IPS-NIHi11 (cell line): ENCODE data around the gene CTSF.
"Not testable (repeated sequence)": the region's sequence is repeated elsewhere in the genome, so short reads cannot be mapped to it uniquely, and the experiment has no call there.

Experiments used
- DNase-seq: peaks from one replicate; pipeline ENCODE4 v3.0.0; 2012; ENCODE audit warnings: mixed read lengths, low spot score

The CTSF gene

GRCh38 chr11:66568124-66568916 lies at the start of gene CTSF:
TSS of gene CTSF (minus strand) at chr11:66568606. CDS start at chr11:66568486, 120 bp downstream.
- DNase-seq, result peak; percentile 87

- no peak for DNase-seq
Observed at GRCh38 chr11:66617155-66617834, 48.9 kb upstream of the CTSF start.

GRCh38 chr11:66616379-66617154 lies 48.2 kb upstream of the CTSF start, which contains the start of gene RBM14:
TSS of gene RBM14 (plus strand) at chr11:66616630. CDS start at chr11:66616721, 91 bp downstream.
- DNase-seq, result peak; percentile 98

- DNase-seq, result no peak
Observed at GRCh38 chr11:66614073-66614472, 45.7 kb upstream of the CTSF start.

DNA sequence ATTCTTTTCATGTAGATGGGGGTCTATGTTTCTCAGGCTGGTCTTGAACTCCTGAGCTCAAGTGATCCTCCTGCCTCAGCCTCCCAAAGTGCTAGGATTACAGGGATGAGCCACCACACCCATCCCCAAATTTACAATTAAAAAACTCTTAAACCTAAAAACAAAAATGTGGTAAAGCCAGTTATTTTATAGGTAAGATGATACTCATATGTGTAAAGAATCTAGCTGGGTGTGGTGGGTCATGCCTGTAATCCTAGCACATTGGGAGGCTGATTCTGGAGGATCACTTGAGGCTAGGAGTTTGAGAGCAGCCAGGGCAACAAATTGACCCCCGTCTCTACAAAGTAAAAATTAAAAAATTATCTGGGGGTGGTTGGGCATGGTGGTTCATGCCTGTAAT lies 44.1 kb upstream of the CTSF start:
- no peak for DNase-seq

DNA sequence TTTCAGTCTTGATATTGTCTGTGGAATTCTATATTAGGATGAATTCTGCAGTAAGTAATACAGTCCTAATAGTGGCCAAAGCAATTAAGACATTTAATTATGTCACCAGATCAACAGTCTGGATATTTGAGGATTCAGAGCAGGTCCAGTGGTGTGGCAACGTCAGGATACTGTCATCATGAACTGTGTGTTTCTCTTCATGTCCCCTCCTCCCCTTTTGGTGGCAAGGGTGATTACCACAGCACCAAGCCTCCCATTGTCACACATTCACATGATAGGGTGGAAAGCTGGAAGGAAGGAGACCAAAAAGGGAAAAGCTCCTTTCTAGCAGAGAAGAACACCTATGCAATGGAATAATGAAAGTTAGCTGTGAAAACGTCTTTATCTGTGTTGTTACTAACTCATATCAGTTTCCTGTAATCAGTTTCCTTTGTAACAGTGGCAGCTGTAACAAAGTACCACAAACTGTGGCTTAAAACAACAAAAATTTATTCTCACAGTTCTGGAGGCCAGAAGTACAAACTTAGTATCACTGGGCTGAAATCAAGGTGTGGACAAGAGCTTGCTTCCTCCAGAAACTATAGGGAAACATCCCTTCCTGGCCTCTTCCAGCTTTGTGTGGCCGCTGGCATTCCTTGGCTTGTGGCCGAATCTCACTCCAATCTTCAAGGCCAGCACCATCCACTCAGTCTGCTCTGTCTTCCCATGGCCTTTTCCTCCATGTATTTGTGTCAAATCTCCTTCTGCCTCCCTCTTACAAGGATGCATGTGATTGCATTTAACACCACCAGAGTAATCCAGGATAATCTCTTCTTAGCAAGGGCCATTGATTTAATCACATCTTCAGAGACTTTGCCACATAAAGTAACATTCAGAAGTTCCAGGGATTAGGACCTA lies 41.6 kb upstream of the CTSF start:
- no peak for DNase-seq

GRCh38 chr11:66607126-66607834 lies 38.9 kb upstream of the CTSF start:
- DNase-seq, result no peak

GRCh38 chr11:66606608-66607007 lies 38.2 kb upstream of the CTSF start:
- DNase-seq, result not testable (repeated sequence)

DNA sequence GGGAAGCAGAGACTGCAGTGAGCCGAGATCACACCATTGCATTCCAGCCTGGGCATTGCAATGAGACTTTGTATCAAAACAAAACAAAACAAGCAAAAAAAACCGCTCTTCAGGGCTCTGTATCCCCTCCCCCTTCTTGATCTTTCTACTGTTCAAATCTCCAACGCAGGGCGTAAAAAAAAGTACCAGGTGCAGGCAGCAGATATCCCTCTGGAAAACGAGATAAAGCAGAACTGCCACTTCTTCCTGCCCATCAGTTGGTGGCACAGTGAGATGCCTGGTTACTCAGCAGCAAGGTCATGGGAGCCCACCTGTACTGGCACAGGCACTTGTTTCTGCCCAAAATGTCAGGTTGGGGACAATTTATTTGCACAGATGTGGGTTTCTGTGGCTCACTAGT lies 35.7 kb upstream of the CTSF start:
- no peak for DNase-seq

GRCh38 chr11:66603072-66603471 lies 34.7 kb upstream of the CTSF start:
- DNase-seq, result no peak

GRCh38 chr11:66600631-66601233 lies 32.3 kb upstream of the CTSF start:
- no peak for DNase-seq

- no peak for DNase-seq
Observed at GRCh38 chr11:66600219-66600618, 31.8 kb upstream of the CTSF start.

DNA sequence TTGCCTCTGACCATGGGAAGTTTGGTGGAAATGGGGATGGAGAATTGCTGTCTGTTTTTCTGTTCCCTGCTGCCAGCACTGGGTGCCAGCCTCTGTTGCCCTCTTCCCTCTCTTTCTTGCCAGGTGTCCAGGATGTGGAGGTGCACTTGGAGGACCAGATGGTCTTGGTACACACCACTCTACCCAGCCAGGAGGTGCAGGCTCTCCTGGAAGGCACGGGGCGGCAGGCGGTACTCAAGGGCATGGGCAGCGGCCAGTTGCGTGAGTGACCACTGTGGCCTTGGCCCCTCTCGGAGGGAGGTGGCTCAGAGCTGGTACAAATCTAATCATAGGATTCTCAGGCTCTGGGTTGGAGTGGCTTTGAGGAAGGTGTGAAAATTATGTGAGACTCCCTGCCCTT lies 30.6 kb upstream of the CTSF start:
- no peak for DNase-seq

- no peak for DNase-seq
Observed at GRCh38 chr11:66595245-66595904, 27.0 kb upstream of the CTSF start.

DNA sequence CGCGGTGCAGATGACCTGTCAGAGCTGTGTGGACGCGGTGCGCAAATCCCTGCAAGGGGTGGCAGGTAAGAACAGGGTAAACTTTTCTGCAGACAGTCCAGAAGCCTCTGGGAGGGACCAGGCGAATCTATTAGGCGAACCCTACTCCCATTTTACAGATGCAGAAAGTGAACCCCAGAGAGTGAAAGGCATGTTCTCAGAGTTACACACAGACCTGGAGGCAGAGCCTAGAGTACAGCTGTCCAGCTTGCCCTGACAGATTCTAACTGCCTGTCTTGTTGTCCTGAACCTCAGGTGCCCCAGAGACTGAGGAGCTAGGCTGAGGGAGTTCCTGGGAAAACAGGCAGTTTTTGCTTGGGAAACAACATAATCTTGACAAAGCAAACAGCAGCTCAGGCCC lies 25.2 kb upstream of the CTSF start:
- DNase-seq, result no peak

DNA sequence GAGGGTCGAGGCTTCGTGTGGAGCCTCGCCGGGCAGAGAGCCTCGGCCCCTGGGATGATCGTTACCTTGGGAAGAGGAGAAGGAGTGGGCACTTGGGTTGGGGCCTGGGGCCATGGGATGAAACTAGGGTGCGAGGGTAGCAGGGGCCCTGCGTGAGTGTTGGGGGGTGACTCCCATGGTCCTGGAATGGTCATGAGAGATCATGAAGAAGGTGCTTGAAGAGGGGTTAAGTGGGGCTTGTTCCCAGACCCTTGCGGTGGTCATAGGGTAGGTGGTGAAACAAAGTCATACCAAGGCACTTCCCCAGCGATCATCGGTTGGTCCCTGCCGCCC lies 24.9 kb upstream of the CTSF start:
- DNase-seq, result no peak

DNA sequence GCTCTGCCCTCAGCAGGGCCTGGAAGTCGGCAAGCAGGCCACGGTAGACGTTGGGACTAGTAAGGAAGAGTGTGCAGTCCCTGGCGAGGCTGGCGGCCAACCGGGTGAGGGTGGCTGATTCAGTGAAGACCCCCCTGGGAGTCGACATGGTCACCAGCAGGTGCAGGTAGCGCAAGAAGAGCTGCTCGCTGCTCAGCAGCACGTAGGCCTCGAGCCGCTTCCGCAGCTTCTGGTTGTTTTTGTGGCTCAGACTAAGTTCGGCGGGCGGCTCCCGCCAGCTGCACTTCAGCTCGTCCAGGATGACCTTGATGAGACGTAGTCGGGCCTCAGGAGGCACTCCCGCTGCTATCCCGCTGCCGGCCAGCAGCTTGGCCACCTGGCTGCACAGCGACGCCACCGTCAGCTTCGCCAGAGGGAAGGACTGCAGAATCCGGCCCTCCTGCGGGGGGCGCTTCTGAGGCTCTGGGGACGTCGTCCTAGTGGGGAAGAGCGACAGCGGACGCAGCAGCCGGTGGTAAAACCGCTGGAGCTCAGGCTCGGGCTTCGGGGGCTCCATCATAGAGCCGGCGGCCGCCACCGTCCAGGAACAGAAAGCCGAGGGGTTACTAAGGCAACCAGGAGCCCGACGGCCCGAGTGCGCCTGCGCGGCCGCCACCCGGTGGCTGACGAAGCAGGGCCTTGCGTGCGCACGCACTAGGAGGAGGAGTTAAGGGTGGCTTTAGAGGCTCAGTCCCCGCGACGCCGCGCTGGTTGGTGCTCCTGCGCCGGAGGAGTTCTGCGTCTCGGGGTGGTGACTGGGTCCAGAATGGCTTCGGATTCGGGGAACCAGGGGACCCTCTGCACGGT lies 24.3 kb upstream of the CTSF start, which contains the start of the genes CCDC87 and CCS:
CCDC87 (minus strand) TSS at position 607 of the 846 bp plus-strand sequence; CDS start at position 559, 48 bp downstream.
CCS (plus strand) TSS at position 729 of the 846 bp plus-strand sequence; CDS start at position 806, 77 bp downstream.
- peak; percentile 100 for DNase-seq

DNA sequence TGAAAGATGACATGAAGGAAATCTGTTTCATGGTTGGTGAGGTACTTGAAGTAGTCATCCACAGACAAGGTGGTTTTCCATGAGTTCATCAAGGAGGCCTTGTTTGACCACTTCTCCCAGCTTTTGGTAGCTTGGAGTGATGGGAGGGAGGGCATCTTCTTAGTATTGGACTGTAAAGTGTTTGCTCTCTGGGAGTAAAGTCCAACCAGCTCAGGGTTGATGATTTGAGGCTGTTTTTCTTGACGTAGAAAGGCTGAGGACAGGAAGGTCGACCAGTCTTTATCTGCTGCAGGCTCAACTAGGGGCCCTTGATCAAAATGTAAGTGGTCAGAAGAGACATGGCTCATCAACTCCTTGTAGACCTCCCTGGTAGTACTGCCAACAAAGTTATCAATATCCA lies 22.8 kb upstream of the CTSF start:
- DNase-seq, result no peak
